IPS-20b (cell line): ENCODE results near the gene SNW1.

Experiments used
- H3K27ac ChIP-seq: one replicate; pipeline ENCODE4 v1.5.1; 2013; ENCODE audit warnings: low read length
- H3K27me3 ChIP-seq: 2 replicates; pipeline ENCODE4 v1.6.1; 2013; ENCODE audit warnings: mild to moderate bottlenecking, low read length, inconsistent platforms; ENCODE audit not compliant: insufficient read depth
- H3K36me3 ChIP-seq: 2 replicates; pipeline ENCODE4 v1.6.1; 2013; ENCODE audit warnings: low read depth, mild to moderate bottlenecking, inconsistent platforms, low read length, moderate library complexity; ENCODE audit not compliant: insufficient read depth
- H3K4me1 ChIP-seq: 2 replicates; pipeline ENCODE4 v1.6.1; 2013; ENCODE audit warnings: mild to moderate bottlenecking, control low read depth, inconsistent platforms, low read length, moderate library complexity; ENCODE audit not compliant: insufficient read depth
- H3K4me3 ChIP-seq: 2 replicates; pipeline ENCODE4 v1.5.1; 2013; ENCODE audit warnings: mild to moderate bottlenecking, low read length, inconsistent platforms
- H3K9ac ChIP-seq: 2 replicates; pipeline ENCODE4 v1.6.1; 2013; ENCODE audit warnings: low read depth, mild to moderate bottlenecking, inconsistent platforms, low read length, moderate library complexity
- H3K9me3 ChIP-seq: 2 replicates; pipeline ENCODE4 v1.6.1; 2013; ENCODE audit warnings: mild to moderate bottlenecking, low read depth, low read length, inconsistent platforms; ENCODE audit not compliant: insufficient read depth

SNW1 gene

GRCh38 chr14:77707724-77708408 lies 53.1 kb downstream of the SNW1 start, which contains the start of the genes ALKBH1 and SLIRP:
Gene ALKBH1, minus strand, starts transcription at chr14:77708023. Its CDS starts 19 bp downstream, at chr14:77708004.
Gene SLIRP, plus strand, starts transcription at chr14:77708103. Its CDS starts 9 bp downstream, at chr14:77708112.
- H3K9me3 ChIP-seq, result no peaks in the 10 kb centered on the region
- peaks cover 8% of the 10 kb centered on the region for H3K4me1 ChIP-seq
- H3K36me3 ChIP-seq, result peaks cover 50% of the 10 kb centered on the region
- H3K4me3 ChIP-seq, result peak within 1 kb of the TSS; percentile 99
- peak within 1 kb of the TSS; percentile 99 for H3K9ac ChIP-seq
- no peaks in the 10 kb centered on the region for H3K27me3 ChIP-seq
- H3K27ac ChIP-seq, result peak within 1 kb of the TSS; percentile 80

GRCh38 chr14:77707355-77707723 lies 53.6 kb downstream of the SNW1 start:
- Histone ChIP-seq H3K9me3 (no peaks in the 10 kb centered on the region), H3K27me3 (no peaks in the 10 kb centered on the region), H3K36me3 (peaks cover 50% of the 10 kb centered on the region), H3K4me3 (peak overlapping the region; percentile 99), H3K4me1 (peaks cover 8% of the 10 kb centered on the region), H3K9ac (peak overlapping the region; percentile 99), H3K27ac (peak overlapping the region; percentile 80)

- H3K9ac ChIP-seq, result no peak overlapping the region
- H3K27ac ChIP-seq, result no peak overlapping the region
- H3K9me3 ChIP-seq, result no peaks in the 10 kb centered on the region
- H3K4me3 ChIP-seq, result no peak overlapping the region
- no peaks in the 10 kb centered on the region for H3K27me3 ChIP-seq
- peaks cover 60% of the 10 kb centered on the region for H3K36me3 ChIP-seq
- H3K4me1 ChIP-seq, result peaks cover 8% of the 10 kb centered on the region
Observed at GRCh38 chr14:77691259-77691658, 69.7 kb downstream of the SNW1 start.

- H3K4me3 ChIP-seq, result no peak overlapping the region
- H3K4me1 ChIP-seq, result no peaks in the 10 kb centered on the region
- no peaks in the 10 kb centered on the region for H3K9me3 ChIP-seq
- no peaks in the 10 kb centered on the region for H3K27me3 ChIP-seq
- no peak overlapping the region for H3K9ac ChIP-seq
- H3K36me3 ChIP-seq, result peaks cover 42% of the 10 kb centered on the region
- H3K27ac ChIP-seq, result no peak overlapping the region
Observed at GRCh38 chr14:77682158-77682553, 78.8 kb downstream of the SNW1 start.

- Histone ChIP-seq H3K4me3 (no peak overlapping the region), H3K27me3 (no peaks in the 10 kb centered on the region), H3K9ac (no peak overlapping the region), H3K4me1 (no peaks in the 10 kb centered on the region), H3K27ac (no peak overlapping the region), H3K36me3 (peaks cover 38% of the 10 kb centered on the region), H3K9me3 (no peaks in the 10 kb centered on the region)
Observed at GRCh38 chr14:77681196-77682157, 79.5 kb downstream of the SNW1 start.

- H3K36me3 ChIP-seq, result peaks cover 52% of the 10 kb centered on the region
- no peaks in the 10 kb centered on the region for H3K9me3 ChIP-seq
- no peaks in the 10 kb centered on the region for H3K27me3 ChIP-seq
- H3K4me1 ChIP-seq, result no peaks in the 10 kb centered on the region
- H3K9ac ChIP-seq, result no peak overlapping the region
- H3K4me3 ChIP-seq, result no peak overlapping the region
- no peak overlapping the region for H3K27ac ChIP-seq
Observed at GRCh38 chr14:77674931-77675330, 86.0 kb downstream of the SNW1 start.

- H3K27ac ChIP-seq, result no peak overlapping the region
- no peaks in the 10 kb centered on the region for H3K4me1 ChIP-seq
- no peaks in the 10 kb centered on the region for H3K27me3 ChIP-seq
- H3K9me3 ChIP-seq, result no peaks in the 10 kb centered on the region
- H3K9ac ChIP-seq, result no peak overlapping the region
- no peak overlapping the region for H3K4me3 ChIP-seq
- peaks cover 41% of the 10 kb centered on the region for H3K36me3 ChIP-seq
Observed at GRCh38 chr14:77673193-77673592, 87.8 kb downstream of the SNW1 start.
